HG03045 (cell line): ENCODE results near the gene VMAC.
A peak's percentile ranks its signal among the peaks of the same experiment; 100 is the strongest.

Source experiments
- ATAC-seq: cut with Tn5 transposase; IDR thresholded peaks from one replicate; pipeline ENCODE4 v1.9.1; 2021; ENCODE audit warnings: mild to moderate bottlenecking, moderate library complexity; ENCODE audit not compliant: unreplicated experiment

VMAC gene

DNA sequence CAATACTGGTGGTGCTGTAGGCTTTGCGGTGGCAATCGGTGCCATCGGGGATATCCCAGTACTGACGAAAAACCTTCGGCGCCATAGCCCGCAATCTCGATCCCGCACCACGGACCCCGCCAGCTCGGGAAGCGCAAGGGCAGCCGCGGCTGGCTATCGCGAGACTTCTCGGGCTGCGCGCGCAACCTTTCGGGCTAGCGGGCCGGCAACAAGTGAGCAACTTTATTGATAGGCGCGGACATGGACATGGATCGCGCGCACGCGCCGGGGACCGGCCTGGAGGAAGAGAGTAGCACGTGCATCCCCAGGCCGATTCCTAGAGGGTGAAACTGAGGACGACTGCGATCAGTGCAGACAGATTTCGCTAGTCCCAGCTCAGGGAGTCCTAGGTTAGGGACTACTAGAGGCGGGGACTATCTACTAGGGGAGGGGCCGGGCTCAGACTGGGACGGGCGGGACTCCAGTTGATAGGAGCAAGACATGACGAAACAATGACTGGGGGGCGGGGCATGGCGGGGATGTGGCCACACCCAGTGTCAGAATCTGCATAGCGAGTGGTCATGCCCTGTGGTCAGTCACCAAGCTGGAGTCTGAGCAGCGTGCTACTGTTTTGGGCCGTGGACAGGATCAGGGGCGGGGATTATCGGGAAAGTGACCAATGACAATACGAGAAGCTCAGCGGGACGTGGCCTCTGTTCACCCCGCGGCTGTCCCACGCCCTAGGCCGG is 884 bp upstream of the VMAC start, which contains the start of gene NDUFA11:
Gene NDUFA11, minus strand, starts transcription at position 167 of the 728 bp plus-strand sequence. Its CDS starts 82 bp downstream, at position 85.
- peak; percentile 39 for ATAC-seq

DNA sequence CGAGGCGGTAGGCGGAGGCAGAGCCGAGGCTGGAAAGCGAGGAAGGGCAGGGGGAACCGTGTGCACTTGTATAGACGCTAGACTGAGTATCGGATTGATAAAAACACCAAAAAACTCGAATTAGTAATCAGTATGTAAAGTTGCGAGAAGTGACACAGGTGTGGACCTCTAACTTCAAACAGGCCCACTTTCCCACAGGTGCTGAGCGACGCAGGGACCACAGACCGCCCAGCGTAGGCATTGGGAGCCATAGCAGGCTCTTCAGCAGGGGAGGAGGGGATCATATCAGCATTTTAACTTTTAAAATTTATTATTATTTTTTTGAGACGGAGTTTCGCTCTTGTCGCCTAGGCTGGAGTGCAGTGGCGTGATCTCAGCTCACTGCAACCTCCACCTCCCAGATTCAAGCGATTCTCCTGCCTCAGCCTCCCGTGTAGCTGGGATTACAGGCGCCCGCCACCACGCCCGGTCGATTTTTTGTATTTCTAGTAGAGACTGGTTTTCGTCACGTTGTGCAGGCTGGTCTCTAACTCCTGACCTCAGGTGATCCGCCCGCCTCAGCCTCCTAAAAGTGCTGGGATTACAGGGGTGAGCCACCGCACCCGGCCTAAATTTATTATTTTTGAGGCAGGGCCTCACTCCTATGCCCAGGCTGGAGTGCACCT is 574 bp downstream of the VMAC start:
- ATAC-seq = no peak

DNA sequence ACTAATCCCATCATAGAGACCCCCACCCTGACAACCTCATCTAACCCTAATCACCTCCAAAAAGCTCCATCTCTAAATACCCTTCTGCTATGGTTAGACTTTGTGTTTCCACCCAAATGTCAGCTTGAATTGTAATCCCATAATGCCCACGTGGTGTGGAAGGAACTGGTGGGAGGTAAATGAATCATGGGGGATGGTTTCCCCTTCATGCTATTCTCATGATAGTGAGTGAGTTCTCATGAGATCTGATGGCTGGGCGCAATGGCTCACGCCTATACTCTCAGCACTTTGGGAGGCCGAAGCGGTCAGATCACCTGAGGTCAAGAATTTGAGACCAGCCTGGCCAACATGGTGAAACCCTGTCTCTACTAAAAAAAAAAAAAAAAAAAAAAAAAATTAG is 2.6 kb downstream of the VMAC start:
- no peak for ATAC-seq

DNA sequence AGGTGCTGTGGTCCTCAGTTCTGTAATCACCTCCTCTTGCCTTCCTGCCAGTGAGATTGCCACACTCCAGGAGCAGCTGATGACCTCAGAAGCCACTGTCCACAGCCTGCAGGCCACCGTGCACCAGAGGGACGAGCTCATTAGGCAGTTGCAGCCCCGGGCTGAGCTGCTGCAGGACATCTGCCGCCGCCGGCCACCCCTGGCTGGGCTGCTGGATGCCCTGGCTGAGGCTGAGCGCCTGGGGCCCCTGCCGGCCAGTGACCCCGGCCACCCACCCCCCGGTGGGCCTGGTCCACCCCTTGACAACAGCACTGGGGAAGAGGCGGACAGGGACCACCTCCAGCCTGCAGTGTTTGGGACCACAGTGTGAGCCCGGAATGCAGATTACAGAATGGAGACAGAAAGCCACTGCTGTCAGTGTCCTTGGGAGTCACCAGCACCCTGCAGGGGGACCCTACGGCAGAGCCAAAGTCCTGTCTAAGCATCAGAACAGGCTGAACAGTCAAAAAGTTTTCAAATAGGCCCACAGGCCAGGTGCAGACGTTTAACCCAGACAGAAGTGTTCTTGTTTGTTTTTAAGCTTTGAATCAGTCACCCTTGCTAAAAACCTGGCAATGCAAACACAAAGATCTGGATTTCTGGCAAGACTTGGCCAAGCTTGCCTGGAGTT is 4.2 kb downstream of the VMAC start:
- ATAC-seq = no peak

DNA sequence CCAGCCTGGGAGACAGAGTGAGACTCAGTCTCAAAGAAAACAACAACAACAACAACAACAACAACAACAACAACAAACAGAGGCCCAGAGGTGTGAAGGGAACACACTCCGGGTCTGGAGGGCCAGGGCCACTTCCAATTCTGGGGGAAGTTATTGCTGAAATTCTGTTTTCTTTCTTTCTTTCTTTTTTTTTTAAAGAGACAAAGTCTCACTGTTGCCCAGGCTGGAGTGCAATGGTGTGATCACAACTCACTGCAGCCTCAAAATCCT is 5.9 kb downstream of the VMAC start:
- ATAC-seq = no peak

DNA sequence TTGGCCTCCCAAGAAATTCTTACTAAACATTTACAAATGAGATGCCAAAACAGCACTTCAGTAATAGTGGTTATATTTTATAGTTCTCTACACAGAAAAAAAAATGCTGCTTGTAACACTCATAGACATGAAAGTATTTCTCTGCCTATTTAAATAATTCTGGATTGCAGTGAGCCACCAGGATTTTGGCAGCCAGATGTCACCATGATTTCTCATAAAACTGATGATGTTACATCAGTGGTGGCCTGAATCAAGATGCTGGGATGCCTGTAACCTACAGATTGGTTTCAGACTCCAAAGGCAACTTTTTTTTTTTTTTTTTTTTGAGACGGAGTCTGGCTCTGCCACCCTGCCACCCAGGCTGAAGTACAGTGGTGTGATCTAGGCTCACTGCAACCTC is 6.7 kb downstream of the VMAC start:
- no peak for ATAC-seq

DNA sequence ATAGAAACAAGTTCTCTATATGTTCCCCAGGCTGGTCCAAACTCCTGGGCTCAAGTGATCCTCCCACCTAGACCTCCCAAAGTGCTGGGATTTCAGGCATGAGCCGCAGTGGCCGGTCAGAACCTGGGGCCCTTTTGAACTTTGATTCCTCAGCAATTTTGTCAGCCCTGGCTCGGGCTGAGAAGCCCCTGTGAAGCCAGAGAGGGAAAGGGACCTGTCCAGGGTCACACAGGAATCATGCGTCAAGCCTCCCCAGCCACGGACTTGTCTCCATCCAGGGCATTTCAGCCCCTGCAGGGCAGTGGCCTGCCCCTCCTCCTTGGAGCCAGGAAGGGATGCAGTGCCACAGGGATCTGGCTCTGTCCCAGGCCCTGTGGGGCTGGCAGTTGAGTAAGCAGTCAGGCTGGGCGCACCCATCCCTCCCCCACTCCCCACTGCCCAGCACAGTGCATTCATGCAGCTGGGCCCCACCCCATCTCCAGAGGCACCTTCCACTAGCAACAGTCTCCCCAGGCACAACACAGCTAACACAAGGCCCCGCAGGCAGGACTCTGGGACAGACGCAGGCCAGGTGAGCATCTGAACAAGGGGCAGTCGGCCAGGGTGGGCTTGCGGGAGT is 9.2 kb downstream of the VMAC start, which contains the start of gene CAPS:
Gene CAPS, plus strand, starts transcription at position 516 of the 619 bp plus-strand sequence. CDS start 153 bp downstream, outside the sequence.
- ATAC-seq = no peak

DNA sequence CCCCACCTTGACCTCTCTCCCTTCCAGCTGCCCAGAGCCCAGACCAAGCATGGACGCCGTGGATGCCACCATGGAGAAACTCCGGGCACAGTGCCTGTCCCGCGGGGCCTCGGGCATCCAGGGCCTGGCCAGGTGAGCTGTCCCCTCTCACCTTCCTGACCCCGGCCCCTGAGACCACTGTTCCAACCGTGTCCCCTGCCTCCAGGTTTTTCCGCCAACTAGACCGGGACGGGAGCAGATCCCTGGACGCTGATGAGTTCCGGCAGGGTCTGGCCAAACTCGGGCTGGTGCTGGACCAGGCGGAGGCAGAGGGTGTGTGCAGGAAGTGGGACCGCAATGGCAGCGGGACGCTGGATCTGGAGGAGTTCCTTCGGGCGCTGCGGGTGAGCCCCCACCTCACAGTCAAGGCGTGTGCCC is 9.7 kb downstream of the VMAC start:
- no peak for ATAC-seq

DNA sequence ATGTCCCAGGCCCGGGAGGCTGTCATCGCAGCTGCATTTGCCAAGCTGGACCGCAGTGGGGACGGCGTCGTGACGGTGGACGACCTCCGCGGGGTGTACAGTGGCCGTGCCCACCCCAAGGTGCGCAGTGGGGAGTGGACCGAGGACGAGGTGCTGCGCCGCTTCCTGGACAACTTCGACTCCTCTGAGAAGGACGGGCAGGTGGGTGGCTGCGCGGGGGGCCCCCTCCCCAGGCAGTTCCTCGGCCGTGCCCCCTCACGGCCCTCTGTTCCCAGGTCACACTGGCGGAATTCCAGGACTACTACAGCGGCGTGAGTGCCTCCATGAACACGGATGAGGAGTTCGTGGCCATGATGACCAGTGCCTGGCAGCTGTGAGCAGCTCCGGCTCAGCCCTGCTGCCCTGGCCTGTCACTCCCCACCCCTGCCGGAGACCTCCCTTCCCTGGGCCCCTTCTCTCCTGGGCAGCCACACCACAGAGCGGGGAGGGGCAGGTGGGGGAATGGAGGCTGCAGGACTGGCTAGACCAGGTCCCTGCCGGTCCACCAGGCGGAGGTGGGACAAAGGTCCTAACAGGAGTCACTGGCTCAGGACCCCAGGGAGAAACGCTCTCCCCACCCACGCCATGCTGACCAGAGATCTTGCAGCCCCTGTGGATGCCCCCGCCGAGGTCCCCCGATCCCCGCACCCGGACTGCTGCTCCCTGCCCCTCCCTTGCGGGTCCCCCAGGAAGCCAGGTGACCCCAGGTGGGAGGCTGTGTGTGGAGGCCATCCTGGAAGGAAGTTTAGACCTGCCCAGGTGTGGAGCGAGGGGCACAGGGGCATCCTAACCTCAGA is 10.5 kb downstream of the VMAC start:
- no peak for ATAC-seq

DNA sequence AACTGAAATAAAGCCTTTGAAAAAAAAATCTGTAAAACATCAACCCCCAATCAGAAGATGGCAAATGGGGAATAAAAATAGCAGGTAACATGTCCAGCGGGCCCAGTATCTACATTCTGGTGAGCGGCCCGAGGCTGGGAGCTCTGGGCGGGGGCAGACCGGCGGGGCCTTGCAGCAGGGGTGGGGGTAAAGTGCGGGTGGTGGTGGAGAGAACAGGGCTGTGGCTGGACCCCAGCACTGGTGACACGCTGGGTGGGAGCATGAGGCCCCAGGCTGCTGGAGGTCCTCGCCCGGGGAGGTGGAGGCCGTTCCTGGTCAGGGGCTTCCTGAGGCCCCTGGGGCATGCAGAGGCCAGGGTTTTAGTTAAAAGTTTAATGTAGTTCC is 11.1 kb downstream of the VMAC start:
- ATAC-seq = no peak

DNA sequence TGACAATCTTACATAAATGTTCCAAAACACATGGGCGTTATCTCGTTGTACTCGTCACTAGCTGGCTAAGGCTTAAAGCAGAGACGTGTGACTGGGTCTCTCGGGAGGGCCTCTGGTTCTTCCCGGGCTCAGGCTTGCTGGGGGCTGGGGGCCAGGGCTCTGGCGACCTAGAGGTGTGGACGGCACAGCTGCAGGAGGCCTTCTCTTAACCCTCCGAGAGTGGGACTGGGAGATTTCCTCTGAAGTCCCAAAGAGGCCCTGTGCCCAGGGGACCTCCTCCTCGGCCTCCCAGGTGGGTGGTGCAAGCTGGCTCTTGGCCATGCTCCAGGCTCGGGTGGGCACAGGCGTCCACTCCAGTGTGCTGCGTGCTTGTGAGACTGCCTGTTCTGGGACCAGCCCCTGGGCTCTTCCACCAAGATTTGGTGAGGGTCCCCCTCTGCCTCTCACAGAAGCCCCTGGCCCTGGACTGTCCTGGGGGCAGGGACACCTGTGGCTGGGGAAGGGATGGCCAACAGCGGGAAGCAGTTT is 11.6 kb downstream of the VMAC start:
- no peak for ATAC-seq

DNA sequence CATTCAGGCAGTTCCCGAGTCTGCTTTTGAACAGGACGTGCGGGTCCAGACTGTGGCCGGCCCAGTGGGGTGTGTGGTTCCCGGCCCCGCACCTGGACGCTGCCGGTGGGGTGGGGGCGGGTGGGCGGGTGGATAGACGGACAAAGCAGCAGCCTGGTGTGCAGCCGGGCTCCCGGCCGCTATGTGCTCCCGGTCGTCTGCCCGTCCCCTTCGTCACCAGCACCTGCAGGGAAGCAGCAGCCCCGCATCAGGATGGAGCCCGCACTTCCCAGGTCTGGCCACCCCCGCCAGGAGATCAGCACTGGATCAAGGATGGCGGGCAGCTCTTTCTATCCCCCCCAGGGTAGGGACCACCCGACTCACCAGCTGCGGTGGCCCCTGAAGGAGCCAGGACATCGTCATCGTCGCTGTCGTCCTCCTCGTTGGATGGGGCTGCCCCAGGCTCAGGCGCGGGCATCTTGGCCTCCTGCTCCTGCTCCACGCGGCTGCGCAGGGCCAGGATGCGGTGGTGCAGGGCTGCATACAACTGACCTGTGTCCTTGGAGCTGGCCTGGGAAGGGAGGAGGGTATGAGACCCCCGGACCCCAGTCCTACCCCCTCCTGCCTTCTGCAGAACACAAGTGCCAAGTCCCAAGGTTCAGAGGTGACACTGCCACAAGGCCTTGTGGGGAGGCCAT is 12.9 kb downstream of the VMAC start:
- ATAC-seq = no peak

DNA sequence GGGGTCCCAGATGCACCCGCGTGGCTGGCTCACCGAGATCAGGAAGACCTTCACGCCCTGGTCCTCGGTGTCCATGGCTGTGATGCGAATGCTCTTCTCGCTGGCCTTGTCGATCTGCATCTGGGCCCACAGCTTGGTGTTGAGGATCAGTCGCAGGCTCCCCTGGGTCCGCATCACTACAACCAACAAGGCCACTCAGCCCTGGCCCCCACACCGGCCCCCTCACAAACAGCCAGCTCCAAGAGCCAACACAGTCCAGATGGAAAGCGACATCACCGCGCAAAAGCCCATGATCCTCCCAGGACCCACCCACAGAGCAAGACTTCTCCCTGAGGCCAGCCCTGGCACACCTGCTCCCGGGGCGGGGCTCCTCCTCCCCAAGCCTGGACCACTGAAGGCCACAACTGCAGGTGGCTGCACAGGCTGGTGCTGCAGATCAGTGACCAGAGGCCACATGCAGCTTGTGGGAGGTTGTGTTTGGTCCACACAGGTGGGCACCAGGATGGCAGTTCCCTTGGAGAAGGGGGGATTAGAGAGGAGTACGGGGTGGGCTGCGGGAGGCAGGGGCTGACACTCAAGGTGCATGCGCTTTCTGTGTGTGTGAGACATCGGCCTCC is 13.9 kb downstream of the VMAC start:
- no peak for ATAC-seq

DNA sequence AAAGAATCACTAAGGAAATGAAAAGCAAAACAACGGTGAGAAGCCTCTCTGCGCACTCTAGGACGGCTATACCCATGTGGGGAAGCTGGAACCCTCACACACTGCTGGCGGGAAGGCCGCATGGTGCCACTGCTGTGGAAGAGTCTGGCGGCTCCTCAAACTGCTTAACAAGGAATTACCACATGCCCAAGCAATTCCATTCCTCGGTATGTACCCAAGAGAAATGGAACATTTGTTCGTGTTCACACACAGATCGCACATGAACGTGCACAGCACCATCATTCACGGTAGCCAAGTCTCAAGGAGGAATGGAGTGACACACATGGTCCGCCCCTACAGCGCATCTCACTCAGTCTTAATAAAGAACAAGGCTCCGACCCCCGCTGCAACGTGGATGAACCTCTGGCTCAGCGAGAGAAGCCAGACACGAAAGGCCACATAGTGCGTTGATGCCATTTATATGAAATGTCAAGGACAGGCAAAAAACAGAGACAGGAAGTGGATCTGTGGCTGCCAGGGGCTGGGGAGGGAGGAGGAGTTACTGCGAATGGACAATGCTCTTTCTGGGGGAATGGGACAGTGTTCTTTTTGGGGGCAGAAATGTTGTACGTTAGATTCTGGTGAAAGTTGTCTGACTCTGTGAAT is 17.0 kb downstream of the VMAC start:
- ATAC-seq = no peak

DNA sequence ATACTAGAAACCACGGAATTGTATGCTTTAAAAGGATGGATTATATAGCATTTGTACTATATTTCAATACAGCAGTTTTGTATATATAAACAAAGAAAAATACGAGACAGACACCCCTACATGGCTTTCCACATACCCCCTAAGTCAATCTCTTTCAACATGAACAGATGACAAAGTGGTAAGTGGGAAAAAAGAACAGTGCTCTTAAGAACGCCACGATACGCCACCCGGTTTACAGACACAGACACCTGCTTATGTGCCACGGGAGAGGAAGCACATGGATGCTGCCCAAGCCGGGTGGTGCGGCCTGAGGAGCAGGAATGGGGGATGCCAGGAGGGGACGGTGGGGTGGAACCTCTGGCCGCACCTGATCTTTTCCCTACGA is 17.5 kb downstream of the VMAC start:
- ATAC-seq = no peak

DNA sequence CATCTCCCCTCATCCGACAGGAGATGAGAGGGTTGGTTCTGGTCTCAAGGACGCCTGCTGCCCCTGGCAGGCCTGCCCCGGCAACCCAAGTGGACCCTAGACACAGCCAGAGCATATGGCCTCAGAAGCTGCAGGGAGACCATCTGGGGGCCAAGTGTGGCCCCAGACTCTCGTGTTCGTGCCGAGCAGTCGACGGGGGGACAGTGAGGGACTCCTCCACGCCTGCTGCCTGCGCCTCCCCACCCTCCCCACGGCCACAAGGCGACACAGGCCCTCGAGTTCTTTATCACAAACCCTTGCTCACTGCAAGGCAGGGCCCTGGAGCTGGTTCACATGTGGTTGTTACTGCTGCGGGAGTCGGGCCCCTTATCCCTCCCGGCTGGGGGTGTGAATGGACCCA is 18.7 kb downstream of the VMAC start:
- ATAC-seq = no peak

DNA sequence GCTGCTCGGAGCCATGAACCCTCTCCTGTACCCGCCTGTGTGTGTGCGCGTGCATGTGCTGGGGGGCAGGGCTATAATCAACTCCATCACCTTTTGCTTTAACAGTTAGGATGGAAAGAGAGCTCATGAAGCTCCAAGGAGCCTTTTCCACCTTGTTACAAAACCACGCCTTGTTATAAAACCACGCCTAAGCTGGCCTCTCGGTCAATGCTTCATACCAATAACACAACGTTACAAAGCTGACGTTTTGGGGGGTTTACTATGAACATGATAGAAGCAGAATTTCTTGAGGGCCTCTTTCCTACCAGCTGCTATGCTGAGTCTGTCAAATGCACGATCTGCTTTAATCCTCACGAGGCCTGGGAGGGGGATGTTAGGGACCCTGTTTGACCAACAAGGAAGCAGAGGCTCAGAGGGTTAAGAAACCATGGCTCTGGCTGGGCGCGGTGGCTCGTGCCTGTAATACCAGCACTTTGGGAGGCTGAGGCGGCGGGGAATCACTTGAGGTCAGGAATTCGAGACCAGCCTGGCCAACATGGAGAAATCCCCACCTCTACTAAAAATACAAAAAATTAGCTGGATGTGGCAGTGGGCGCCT is 21.3 kb downstream of the VMAC start:
- ATAC-seq = no peak

DNA sequence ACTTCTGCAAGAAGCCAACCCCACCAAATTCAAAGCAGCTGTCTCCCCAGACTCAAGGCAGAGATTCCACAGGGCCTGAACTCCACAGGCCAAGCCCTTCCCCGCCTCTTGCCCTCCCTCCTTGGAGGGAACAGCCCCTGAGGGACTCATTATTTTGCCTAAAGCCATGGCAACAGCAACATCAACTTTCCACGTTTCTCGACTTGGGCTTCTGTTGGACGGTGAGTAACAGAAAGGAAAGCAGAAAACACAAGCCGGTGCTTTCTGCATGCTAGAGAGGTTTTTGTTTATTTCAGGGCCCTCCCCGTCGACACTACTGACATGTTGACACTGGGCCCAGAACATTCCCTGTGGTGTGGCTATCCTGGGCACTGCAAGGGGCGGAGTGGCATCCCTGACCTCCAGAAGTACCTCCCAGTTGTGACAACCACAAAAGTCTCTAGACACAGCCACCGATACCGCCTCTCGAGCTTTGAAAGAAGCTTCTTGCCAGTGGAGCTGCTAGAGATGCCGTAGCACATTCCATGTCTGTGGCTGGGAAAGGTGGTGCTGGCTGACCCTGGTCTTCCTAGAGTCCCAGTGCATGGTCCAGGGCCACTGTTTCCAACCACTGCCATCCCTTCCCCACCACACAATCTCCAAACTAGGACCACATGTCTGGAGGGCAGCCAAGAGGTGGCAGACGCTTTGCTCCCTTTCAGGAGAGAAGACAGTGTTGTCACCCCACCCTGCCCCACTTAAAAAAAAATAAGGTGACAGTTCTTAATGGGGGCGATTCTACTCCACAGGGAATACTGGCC is 22.2 kb downstream of the VMAC start:
- no peak for ATAC-seq
